ENCODE data around the gene CDK13. TPM values are rescaled to one million over a fixed set of nuclear protein-coding genes. Genes with fewer than 3 reads are reported as not detected.

The CDK13 gene
- total and polyA plus RNA-seq, 9 of the 15 experiments (the other 6 are each of a cell fraction or from before 2014, with no cell fraction given): 9.8 to 46.1 (median 32.4) TPM

DNA sequence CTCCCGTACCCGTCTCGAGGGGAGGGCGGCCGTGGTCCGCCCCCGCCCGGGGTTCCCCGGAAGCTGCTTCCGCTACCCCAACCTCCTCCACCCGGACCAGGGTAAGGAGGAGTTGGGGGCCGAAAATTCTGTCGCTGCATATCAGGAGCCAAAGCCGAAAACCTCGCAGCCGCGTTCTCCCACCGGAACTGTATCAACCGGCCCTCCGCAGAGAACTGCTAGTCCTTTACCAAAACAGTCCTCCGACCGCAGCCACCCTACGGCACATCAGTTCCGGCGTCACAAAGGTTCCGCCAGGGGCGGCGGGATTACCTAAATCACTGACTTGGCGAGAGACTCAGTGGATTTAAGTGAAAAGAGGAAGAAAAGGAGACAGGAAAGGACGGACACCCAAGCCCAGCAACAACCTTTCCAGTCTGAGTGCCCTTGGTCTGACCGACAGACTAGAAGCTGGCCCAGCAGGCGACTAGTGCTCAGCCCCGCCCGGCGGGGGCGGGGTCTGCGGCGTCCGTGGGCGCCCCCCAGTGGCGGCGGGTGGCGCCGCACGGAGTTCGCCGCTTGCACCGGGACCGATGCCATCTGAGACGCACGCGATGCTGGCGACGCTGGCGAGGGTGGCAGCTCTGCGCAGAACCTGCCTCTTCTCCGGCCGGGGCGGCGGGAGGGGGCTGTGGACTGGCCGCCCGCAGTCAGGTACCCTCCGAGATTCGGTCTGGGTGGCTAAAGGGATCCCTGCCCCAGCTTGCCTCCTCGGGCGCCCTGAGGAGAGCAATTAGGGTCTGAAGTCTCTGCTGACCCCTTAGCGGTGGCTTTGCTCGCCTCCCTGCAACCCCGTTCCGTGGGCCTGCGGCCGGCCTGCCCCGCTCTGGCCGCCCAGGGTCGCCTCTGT, 184.6 kb downstream of the CDK13 start, which contains the start of the genes MPLKIP and SUGCT (continued):
- TF ChIP-seq MYC (IDR thresholded peaks at IDR 0.05; ENCODE audit: low read depth, low read length) (peak; percentile 72), MYC (CRISPR knock-in tag; IDR thresholded peaks at IDR 0.05; ENCODE audit: borderline replicate concordance, low read depth) (peak; percentile 78), SMAD3 (CRISPR knock-in tag; conservative IDR thresholded peaks at IDR 0.05) (0 out of 2 replicates have a peak, but pooled peaks have one; percentile 33), KLF16 (IDR thresholded peaks at IDR 0.05) (0 out of 2 replicates have a peak, but pooled peaks have one; percentile 35), PML (IDR thresholded peaks at IDR 0.05; ENCODE audit: low read length) (peak; percentile 73), CBFB (CRISPR knock-in tag; IDR thresholded peaks at IDR 0.05) (peak; percentile 73; the same call in 1 of the 2 replicates), KDM5B (IDR thresholded peaks at IDR 0.05; ENCODE audit: insufficient replicate concordance, low read depth, low read length) (peak; percentile 74), ZKSCAN1 (IDR thresholded peaks at IDR 0.05; ENCODE audit: low read depth, low read length) (0 out of 2 replicates have a peak, but pooled peaks have one; percentile 9), RB1 (IDR thresholded peaks at IDR 0.05; ENCODE audit: low read depth) (peak; percentile 76), JUND (IDR thresholded peaks at IDR 0.05; ENCODE audit: borderline replicate concordance, low read depth, low read length) (0 out of 2 replicates have a peak, but pooled peaks have one; percentile 50), JUND (tag; IDR thresholded peaks at IDR 0.05; ENCODE audit: borderline replicate concordance, low read depth, low read length) (peak; percentile 64; the same call in 2 of the 3 replicates), SMARCA4 (IDR thresholded peaks at IDR 0.05) (peak; percentile 19; the same call in 1 of the 2 replicates), CCNT2 (IDR thresholded peaks at IDR 0.05; ENCODE audit: borderline replicate concordance, extremely low read depth, insufficient read length, low read depth, low read length) (peak; percentile 72), MAFF (IDR thresholded peaks at IDR 0.05; ENCODE audit: low read length) (no peak), PCBP1 (IDR thresholded peaks at IDR 0.05; ENCODE audit: low read depth, low read length, poor library complexity, severe bottlenecking) (peak; percentile 62)
- TF ChIP-seq, protein P1, sequence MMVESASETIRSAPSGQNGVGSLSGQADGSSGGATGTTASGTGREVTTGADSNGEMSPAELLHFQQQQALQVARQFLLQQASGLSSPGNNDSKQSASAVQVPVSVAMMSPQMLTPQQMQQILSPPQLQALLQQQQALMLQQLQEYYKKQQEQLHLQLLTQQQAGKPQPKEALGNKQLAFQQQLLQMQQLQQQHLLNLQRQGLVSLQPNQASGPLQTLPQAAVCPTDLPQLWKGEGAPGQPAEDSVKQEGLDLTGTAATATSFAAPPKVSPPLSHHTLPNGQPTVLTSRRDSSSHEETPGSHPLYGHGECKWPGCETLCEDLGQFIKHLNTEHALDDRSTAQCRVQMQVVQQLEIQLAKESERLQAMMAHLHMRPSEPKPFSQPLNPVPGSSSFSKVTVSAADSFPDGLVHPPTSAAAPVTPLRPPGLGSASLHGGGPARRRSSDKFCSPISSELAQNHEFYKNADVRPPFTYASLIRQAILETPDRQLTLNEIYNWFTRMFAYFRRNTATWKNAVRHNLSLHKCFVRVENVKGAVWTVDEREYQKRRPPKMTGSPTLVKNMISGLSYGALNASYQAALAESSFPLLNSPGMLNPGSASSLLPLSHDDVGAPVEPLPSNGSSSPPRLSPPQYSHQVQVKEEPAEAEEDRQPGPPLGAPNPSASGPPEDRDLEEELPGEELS (CRISPR knock-in tag; IDR thresholded peaks at IDR 0.05; ENCODE audit: borderline replicate concordance): no peak
- TF ChIP-seq, protein P2, sequence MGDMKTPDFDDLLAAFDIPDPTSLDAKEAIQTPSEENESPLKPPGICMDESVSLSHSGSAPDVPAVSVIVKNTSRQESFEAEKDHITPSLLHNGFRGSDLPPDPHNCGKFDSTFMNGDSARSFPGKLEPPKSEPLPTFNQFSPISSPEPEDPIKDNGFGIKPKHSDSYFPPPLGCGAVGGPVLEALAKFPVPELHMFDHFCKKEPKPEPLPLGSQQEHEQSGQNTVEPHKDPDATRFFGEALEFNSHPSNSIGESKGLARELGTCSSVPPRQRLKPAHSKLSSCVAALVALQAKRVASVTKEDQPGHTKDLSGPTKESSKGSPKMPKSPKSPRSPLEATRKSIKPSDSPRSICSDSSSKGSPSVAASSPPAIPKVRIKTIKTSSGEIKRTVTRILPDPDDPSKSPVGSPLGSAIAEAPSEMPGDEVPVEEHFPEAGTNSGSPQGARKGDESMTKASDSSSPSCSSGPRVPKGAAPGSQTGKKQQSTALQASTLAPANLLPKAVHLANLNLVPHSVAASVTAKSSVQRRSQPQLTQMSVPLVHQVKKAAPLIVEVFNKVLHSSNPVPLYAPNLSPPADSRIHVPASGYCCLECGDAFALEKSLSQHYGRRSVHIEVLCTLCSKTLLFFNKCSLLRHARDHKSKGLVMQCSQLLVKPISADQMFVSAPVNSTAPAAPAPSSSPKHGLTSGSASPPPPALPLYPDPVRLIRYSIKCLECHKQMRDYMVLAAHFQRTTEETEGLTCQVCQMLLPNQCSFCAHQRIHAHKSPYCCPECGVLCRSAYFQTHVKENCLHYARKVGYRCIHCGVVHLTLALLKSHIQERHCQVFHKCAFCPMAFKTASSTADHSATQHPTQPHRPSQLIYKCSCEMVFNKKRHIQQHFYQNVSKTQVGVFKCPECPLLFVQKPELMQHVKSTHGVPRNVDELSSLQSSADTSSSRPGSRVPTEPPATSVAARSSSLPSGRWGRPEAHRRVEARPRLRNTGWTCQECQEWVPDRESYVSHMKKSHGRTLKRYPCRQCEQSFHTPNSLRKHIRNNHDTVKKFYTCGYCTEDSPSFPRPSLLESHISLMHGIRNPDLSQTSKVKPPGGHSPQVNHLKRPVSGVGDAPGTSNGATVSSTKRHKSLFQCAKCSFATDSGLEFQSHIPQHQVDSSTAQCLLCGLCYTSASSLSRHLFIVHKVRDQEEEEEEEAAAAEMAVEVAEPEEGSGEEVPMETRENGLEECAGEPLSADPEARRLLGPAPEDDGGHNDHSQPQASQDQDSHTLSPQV (IDR thresholded peaks at IDR 0.05): peak; percentile 78
- TF ChIP-seq, protein P3, sequence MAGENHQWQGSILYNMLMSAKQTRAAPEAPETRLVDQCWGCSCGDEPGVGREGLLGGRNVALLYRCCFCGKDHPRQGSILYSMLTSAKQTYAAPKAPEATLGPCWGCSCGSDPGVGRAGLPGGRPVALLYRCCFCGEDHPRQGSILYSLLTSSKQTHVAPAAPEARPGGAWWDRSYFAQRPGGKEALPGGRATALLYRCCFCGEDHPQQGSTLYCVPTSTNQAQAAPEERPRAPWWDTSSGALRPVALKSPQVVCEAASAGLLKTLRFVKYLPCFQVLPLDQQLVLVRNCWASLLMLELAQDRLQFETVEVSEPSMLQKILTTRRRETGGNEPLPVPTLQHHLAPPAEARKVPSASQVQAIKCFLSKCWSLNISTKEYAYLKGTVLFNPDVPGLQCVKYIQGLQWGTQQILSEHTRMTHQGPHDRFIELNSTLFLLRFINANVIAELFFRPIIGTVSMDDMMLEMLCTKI (IDR thresholded peaks at IDR 0.05; ENCODE audit: partially characterized antibody): no peak
- TF ChIP-seq, protein P4, sequence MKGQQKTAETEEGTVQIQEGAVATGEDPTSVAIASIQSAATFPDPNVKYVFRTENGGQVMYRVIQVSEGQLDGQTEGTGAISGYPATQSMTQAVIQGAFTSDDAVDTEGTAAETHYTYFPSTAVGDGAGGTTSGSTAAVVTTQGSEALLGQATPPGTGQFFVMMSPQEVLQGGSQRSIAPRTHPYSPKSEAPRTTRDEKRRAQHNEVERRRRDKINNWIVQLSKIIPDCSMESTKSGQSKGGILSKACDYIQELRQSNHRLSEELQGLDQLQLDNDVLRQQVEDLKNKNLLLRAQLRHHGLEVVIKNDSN (CRISPR knock-in tag; IDR thresholded peaks at IDR 0.05): no peak
